Right ventricle myocardium superior (tissue), 1 donor: ENCODE results near the gene ZNF77. TPM values are rescaled to one million over a fixed set of nuclear protein-coding genes. Genes with fewer than 3 reads are reported as not detected.
"Not testable (repeated sequence)": the region's sequence is repeated elsewhere in the genome, so short reads cannot be mapped to it uniquely, and the experiment has no call there.

Experiments
- ATAC-seq: fragments of 200-7000 bp; cut with Tn5 transposase; one replicate; pipeline ENCODE4 v1.9.1; 2020; ENCODE audit warnings: mild to moderate bottlenecking; ENCODE audit not compliant: poor library complexity
- DNase-seq: peaks from one replicate; pipeline ENCODE4 v3.0.0-alpha.2; 2020
- intact Hi-C: fragments of 100-400 bp; cut with DNase I; formaldehyde crosslinking; loops from one replicate; pipeline ENCODE4 v1.11.2; 2022
- total RNA-seq: library from RNA; stranded (reverse); fragmentation: NEBNext Ultra II Directional; extraction: Animal tissue kit (Norgen Biotek cat#: 25700); gene quantifications from one replicate; pipeline ENCODE4 v1.2.1, GENCODE V29; 2021
- donor health status: DM: no; HTN: yes; CAD: no; lungs with severe emphysema.

The ZNF77 gene
- total RNA-seq, 1 donor from 2014 or later, result 2.1 TPM

- DNase-seq, result no peak
- intact Hi-C loops, result loop anchor here (10.0 kb wide), 1 partner anchor 58 kb away; no protein-coding TSS in a partner anchor
- ATAC-seq, result no peak
Observed at GRCh38 chr19:2942928-2943640, 1.7 kb downstream of the ZNF77 start.

- intact Hi-C loops, DNase-seq, ATAC-seq: not testable (repeated sequence)
Observed at GRCh38 chr19:2935863-2936262, 8.9 kb downstream of the ZNF77 start.

GRCh38 chr19:2933490-2933910 lies 11.3 kb downstream of the ZNF77 start:
- intact Hi-C loops, result no loop called here
- ATAC-seq, result no peak
- DNase-seq, result no peak

- ATAC-seq, result no peak
- no peak for DNase-seq
- intact Hi-C loops, result no loop called here
Observed at GRCh38 chr19:2927032-2927430, 17.7 kb downstream of the ZNF77 start.

- DNase-seq (no peak), ATAC-seq (no peak)
- intact Hi-C loops, result no loop called here
Observed at GRCh38 chr19:2926341-2927031, 18.3 kb downstream of the ZNF77 start.

- ATAC-seq (peak; percentile 10), DNase-seq (no peak)
- intact Hi-C loops, result no loop called here
Observed at GRCh38 chr19:2923510-2923909, 21.3 kb downstream of the ZNF77 start.

- intact Hi-C loops, result no loop called here
- no peak for DNase-seq
- ATAC-seq, result no peak
Observed at GRCh38 chr19:2922987-2923386, 21.8 kb downstream of the ZNF77 start.

GRCh38 chr19:2917275-2918184 lies 27.2 kb downstream of the ZNF77 start:
- ATAC-seq (no peak), DNase-seq (no peak)
- intact Hi-C loops, result no loop called here

- ATAC-seq, result no peak
- intact Hi-C loops, result no loop called here
- DNase-seq, result no peak
Observed at GRCh38 chr19:2912306-2912705, 32.5 kb downstream of the ZNF77 start.

GRCh38 chr19:2906631-2907195 lies 38.1 kb downstream of the ZNF77 start:
- ATAC-seq (no peak), DNase-seq (no peak)
- intact Hi-C loops, result no loop called here

- intact Hi-C loops, result no loop called here
- no peak for ATAC-seq
- DNase-seq, result no peak
Observed at GRCh38 chr19:2905918-2906519, 38.8 kb downstream of the ZNF77 start.

- intact Hi-C loops, DNase-seq, ATAC-seq: not testable (repeated sequence)
Observed at GRCh38 chr19:2903326-2903725, 41.4 kb downstream of the ZNF77 start.

- no peak for ATAC-seq
- no peak for DNase-seq
- intact Hi-C loops, result no loop called here
Observed at GRCh38 chr19:2902590-2903218, 42.1 kb downstream of the ZNF77 start.

GRCh38 chr19:2900296-2901252 lies 44.2 kb downstream of the ZNF77 start, which contains the start of gene ZNF57:
Gene ZNF57, plus strand, starts transcription at chr19:2900928. Its CDS starts 118 bp downstream, at chr19:2901046.
- peak; percentile 98 for ATAC-seq
- intact Hi-C loops, result no loop called here

GRCh38 chr19:2896694-2897093 lies 48.1 kb downstream of the ZNF77 start:
- no peak for DNase-seq
- ATAC-seq, result no peak
- intact Hi-C loops, result no loop called here

More at GRCh38 chr19:2900296-2901252, 44.2 kb downstream of the ZNF77 start, which contains the start of gene ZNF57:
- peak; percentile 100 for DNase-seq

GRCh38 chr19:2890531-2890930 lies 54.2 kb downstream of the ZNF77 start:
- DNase-seq, intact Hi-C loops, ATAC-seq: not testable (repeated sequence)
